BLaER1 (cell line): ENCODE measurements around the gene CAT.

ENCODE experiments used
- H3K27ac ChIP-seq: shearing (Covaris generic); formaldehyde crosslinking; 2 replicates; pipeline ENCODE4 v1.8.1; 2022
- H3K27me3 ChIP-seq: shearing (Covaris generic); formaldehyde crosslinking; 2 replicates; pipeline ENCODE4 v1.8.1; 2022
- H3K36me3 ChIP-seq: shearing (Covaris generic); formaldehyde crosslinking; 2 replicates; pipeline ENCODE4 v1.8.1; 2022
- H3K4me1 ChIP-seq: shearing (Covaris generic); formaldehyde crosslinking; 2 replicates; pipeline ENCODE4 v1.8.1; 2022
- H3K4me2 ChIP-seq: shearing (Covaris generic); formaldehyde crosslinking; 2 replicates; pipeline ENCODE4 v1.8.1; 2022
- H3K4me3 ChIP-seq: shearing (Covaris generic); formaldehyde crosslinking; 2 replicates; pipeline ENCODE4 v1.8.1; 2022
- H3K9ac ChIP-seq: shearing (Covaris generic); formaldehyde crosslinking; 2 replicates; pipeline ENCODE4 v1.8.1; 2022
- H3K9me3 ChIP-seq: shearing (Covaris generic); formaldehyde crosslinking; 2 replicates; pipeline ENCODE4 v1.8.1; 2022
- H4K20me1 ChIP-seq: shearing (Covaris generic); formaldehyde crosslinking; 2 replicates; pipeline ENCODE4 v1.8.1; 2022
- Cebpa-rat ChIP-seq: shearing (Covaris generic); IDR thresholded peaks from 2 replicates; pipeline ENCODE4 v1.8.1; 2022

CAT gene

DNA sequence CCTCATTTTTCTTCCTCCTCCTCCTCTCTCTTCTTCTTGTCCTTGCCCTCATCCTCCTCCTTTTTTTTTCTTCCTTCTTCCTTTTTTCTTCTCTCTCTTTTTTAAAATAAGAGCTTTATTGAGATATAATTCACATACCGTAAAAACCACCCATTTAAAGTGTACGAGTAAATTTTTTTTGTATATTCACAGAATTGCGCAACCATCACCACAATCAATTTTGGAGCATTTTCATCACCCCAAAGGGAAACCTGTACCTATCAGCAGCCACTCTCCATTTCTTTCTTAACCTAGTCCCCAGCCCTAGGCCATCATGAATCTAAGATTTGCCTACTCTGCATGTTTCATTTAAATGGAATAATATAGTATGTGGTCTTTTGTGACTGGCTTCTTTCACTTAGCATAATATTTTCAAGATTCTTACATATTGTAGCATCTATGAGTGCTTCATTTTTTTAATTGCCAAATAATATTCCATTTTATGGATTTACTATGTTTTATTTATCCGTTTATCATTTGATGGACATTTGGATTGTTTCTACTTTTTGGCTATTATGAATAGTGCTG lies 35.0 kb downstream of the CAT start:
- Histone ChIP-seq H3K36me3 (peaks cover 56% of the 10 kb centered on the region), H3K4me3 (no peak overlapping the region)

GRCh38 chr11:34475656-34476055 lies 36.9 kb downstream of the CAT start:
- peaks cover 36% of the 10 kb centered on the region for H3K36me3 ChIP-seq
- H3K4me1 ChIP-seq, result no peaks in the 10 kb centered on the region
- H3K9me3 ChIP-seq, result no peaks in the 10 kb centered on the region
- no peak overlapping the region for H3K4me3 ChIP-seq
- H3K4me2 ChIP-seq, result no peak overlapping the region
- no peaks in the 10 kb centered on the region for H4K20me1 ChIP-seq
- TF ChIP-seq Cebpa-rat, result no peak
- H3K9ac ChIP-seq, result no peak overlapping the region
- H3K27ac ChIP-seq, result no peak overlapping the region
- H3K27me3 ChIP-seq, result no peaks in the 10 kb centered on the region

More for the DNA sequence above, 35.0 kb downstream of the CAT start:
- no peaks in the 10 kb centered on the region for H3K4me1 ChIP-seq
- no peak overlapping the region for H3K9ac ChIP-seq
- H3K27me3 ChIP-seq, result no peaks in the 10 kb centered on the region
- no peak overlapping the region for H3K4me2 ChIP-seq
- no peak overlapping the region for H3K27ac ChIP-seq
- peak; percentile 72; the same call in 1 of the 2 replicates for TF ChIP-seq Cebpa-rat
- no peaks in the 10 kb centered on the region for H4K20me1 ChIP-seq
- no peaks in the 10 kb centered on the region for H3K9me3 ChIP-seq

GRCh38 chr11:34476849-34477248 lies 38.1 kb downstream of the CAT start:
- Histone ChIP-seq H3K27ac (no peak overlapping the region), H3K4me3 (no peak overlapping the region), H4K20me1 (no peaks in the 10 kb centered on the region), H3K36me3 (peaks cover 25% of the 10 kb centered on the region), H3K9ac (no peak overlapping the region), H3K4me2 (no peak overlapping the region), H3K27me3 (no peaks in the 10 kb centered on the region), H3K9me3 (no peaks in the 10 kb centered on the region), H3K4me1 (no peaks in the 10 kb centered on the region)
- TF ChIP-seq Cebpa-rat, result no peak

GRCh38 chr11:34478845-34479663 lies 40.3 kb downstream of the CAT start:
- Histone ChIP-seq H4K20me1 (no peaks in the 10 kb centered on the region), H3K4me2 (no peak overlapping the region), H3K4me3 (no peak overlapping the region), H3K27ac (no peak overlapping the region), H3K36me3 (peaks cover 3% of the 10 kb centered on the region), H3K9ac (no peak overlapping the region), H3K9me3 (no peaks in the 10 kb centered on the region), H3K4me1 (no peaks in the 10 kb centered on the region), H3K27me3 (no peaks in the 10 kb centered on the region)
- no peak for TF ChIP-seq Cebpa-rat

DNA sequence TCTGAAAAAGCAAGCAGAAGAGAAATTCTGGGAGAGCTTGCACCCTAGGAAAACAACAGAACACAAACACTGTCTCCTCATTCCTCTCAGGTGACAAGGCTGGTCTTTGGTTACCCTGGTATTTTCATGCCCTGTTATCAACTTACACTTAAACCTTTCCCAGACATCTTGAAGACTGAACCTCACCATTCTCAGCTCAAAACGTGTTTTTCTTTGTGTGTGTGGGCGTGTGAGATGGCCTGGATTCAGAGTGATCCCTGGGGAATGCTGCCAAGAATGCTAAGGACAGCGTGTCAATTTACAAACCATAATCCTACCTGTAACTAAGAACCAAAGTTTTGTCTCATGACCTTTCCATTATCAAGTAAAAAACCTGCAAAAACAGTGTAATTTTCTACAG lies 41.6 kb downstream of the CAT start:
- TF ChIP-seq Cebpa-rat, result no peak

GRCh38 chr11:34481307-34481706 lies 42.6 kb downstream of the CAT start:
- no peak overlapping the region for H3K4me2 ChIP-seq
- no peak overlapping the region for H3K4me3 ChIP-seq
- H3K27me3 ChIP-seq, result no peaks in the 10 kb centered on the region
- H3K4me1 ChIP-seq, result no peaks in the 10 kb centered on the region
- H3K9ac ChIP-seq, result no peak overlapping the region
- no peak for TF ChIP-seq Cebpa-rat
- no peaks in the 10 kb centered on the region for H3K36me3 ChIP-seq
- no peaks in the 10 kb centered on the region for H4K20me1 ChIP-seq
- H3K27ac ChIP-seq, result no peak overlapping the region
- no peaks in the 10 kb centered on the region for H3K9me3 ChIP-seq

More for the DNA sequence above, 41.6 kb downstream of the CAT start:
- Histone ChIP-seq H3K27ac (no peak overlapping the region), H3K4me1 (no peaks in the 10 kb centered on the region), H3K4me3 (no peak overlapping the region), H3K27me3 (no peaks in the 10 kb centered on the region), H3K9ac (no peak overlapping the region), H4K20me1 (no peaks in the 10 kb centered on the region), H3K4me2 (no peak overlapping the region), H3K36me3 (no peaks in the 10 kb centered on the region), H3K9me3 (no peaks in the 10 kb centered on the region)

DNA sequence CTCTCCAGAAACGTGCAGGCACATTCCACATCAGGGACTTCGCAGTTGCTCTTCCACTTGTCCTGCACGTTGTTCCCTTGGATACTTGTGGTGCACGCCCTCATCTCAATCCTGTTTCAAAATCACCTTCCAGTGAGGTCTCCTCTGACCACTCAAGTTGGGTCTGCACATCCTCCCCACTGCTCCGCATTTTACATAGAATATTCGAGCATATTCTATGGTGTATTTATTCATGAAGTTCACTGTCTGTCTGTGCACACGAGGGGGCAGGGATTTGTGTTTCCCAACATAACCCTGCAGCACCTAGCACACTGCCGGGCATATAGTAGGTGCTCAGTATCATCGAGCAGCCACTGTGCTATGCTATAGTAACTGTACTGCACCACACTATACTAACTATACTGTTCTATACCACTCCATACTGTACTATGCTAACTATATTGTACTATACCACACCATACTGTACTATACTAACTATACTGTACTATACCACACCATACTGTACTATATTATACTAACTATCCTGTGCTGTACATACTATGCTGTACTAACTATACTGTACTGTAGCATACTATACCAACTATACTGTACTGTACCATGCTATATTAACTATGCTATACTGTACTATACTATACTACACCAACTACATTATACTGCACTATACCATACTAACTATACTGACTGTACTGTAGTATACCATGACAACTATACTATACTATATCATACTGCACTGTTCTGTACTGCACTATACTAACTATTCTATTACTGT lies 44.6 kb downstream of the CAT start:
- no peak overlapping the region for H3K4me2 ChIP-seq
- H3K4me3 ChIP-seq, result no peak overlapping the region
- H3K4me1 ChIP-seq, result no peaks in the 10 kb centered on the region
- no peaks in the 10 kb centered on the region for H3K36me3 ChIP-seq
- H3K27ac ChIP-seq, result no peak overlapping the region
- H3K9me3 ChIP-seq, result no peaks in the 10 kb centered on the region
- H3K27me3 ChIP-seq, result no peaks in the 10 kb centered on the region
- no peak overlapping the region for H3K9ac ChIP-seq
- TF ChIP-seq Cebpa-rat, result no peak
- H4K20me1 ChIP-seq, result no peaks in the 10 kb centered on the region

- Histone ChIP-seq H3K9me3 (no peaks in the 10 kb centered on the region), H3K27ac (no peak overlapping the region), H3K4me1 (no peaks in the 10 kb centered on the region), H3K27me3 (no peaks in the 10 kb centered on the region), H3K4me2 (no peak overlapping the region), H3K36me3 (no peaks in the 10 kb centered on the region), H3K9ac (no peak overlapping the region), H3K4me3 (no peak overlapping the region), H4K20me1 (no peaks in the 10 kb centered on the region)
- TF ChIP-seq Cebpa-rat, result no peak
Observed at GRCh38 chr11:34487430-34487829, 48.7 kb downstream of the CAT start.

GRCh38 chr11:34488855-34489557 lies 50.3 kb downstream of the CAT start:
- no peaks in the 10 kb centered on the region for H4K20me1 ChIP-seq
- H3K27ac ChIP-seq, result no peak overlapping the region
- H3K4me2 ChIP-seq, result no peak overlapping the region
- no peaks in the 10 kb centered on the region for H3K9me3 ChIP-seq
- TF ChIP-seq Cebpa-rat, result no peak
- no peak overlapping the region for H3K4me3 ChIP-seq
- no peaks in the 10 kb centered on the region for H3K27me3 ChIP-seq
- no peak overlapping the region for H3K9ac ChIP-seq
- H3K4me1 ChIP-seq, result no peaks in the 10 kb centered on the region
- H3K36me3 ChIP-seq, result no peaks in the 10 kb centered on the region
